Stimulated activated CD4-positive, alpha-beta T cell treated with anti-CD3 and anti-CD28 coated beads, Interleukin-1b, Interleukin-23, amount 100 ng/mL, for 4 hours (primary cell): ENCODE measurements around the gene MYBPC2.
A peak's percentile ranks its signal among the peaks of the same experiment; 100 is the strongest.
"Not testable (repeated sequence)": the region's sequence is repeated elsewhere in the genome, so short reads cannot be mapped to it uniquely, and the experiment has no call there.

Experiments used
- DNase-seq, 2 donors: peaks; one replicate each; pipeline ENCODE4 v3.0.0-alpha.2; 2020; ENCODE audit warnings: low read depth in 2 of 2

The MYBPC2 gene

GRCh38 chr19:50459638-50460037 is 26.9 kb downstream of the MYBPC2 start:
- no peak for DNase-seq

- DNase-seq: no peak
These were observed 27.6 kb downstream of the MYBPC2 start for GRCh38 chr19:50460161-50460765.

- DNase-seq: peak; percentile 41
These were observed 28.6 kb downstream of the MYBPC2 start for GRCh38 chr19:50461066-50461875.

- no peak for DNase-seq
These were observed 30.3 kb downstream of the MYBPC2 start for GRCh38 chr19:50462970-50463369.

- DNase-seq: no peak
These were observed 31.7 kb downstream of the MYBPC2 start for GRCh38 chr19:50464348-50464747.

- no peak for DNase-seq
These were observed 32.3 kb downstream of the MYBPC2 start for GRCh38 chr19:50465000-50465399.

- DNase-seq: no peak
These were observed 33.5 kb downstream of the MYBPC2 start for GRCh38 chr19:50465986-50466705.

- no peak for DNase-seq
These were observed 34.0 kb downstream of the MYBPC2 start for GRCh38 chr19:50466706-50467039.

GRCh38 chr19:50467566-50467965 is 34.9 kb downstream of the MYBPC2 start:
- no peak for DNase-seq

- no peak for DNase-seq
These were observed 36.1 kb downstream of the MYBPC2 start for GRCh38 chr19:50468818-50469217.

GRCh38 chr19:50473336-50473735 is 40.6 kb downstream of the MYBPC2 start:
- not testable (repeated sequence) for DNase-seq

GRCh38 chr19:50475101-50475568 is 42.4 kb downstream of the MYBPC2 start:
- no peak for DNase-seq

- no peak for DNase-seq
These were observed 43.1 kb downstream of the MYBPC2 start for GRCh38 chr19:50475736-50476223.

- peak; percentile 83 to 88 for DNase-seq
These were observed 43.7 kb downstream of the MYBPC2 start, which contains the start of the genes EMC10 and GARIN5A for GRCh38 chr19:50476224-50476906. EMC10 (plus strand) TSS chr19:50476507; CDS start chr19:50476545, 38 bp downstream. GARIN5A (minus strand) TSS chr19:50476848; CDS start chr19:50476388, 460 bp downstream.

GRCh38 chr19:50476907-50477238 is 44.2 kb downstream of the MYBPC2 start:
- no peak for DNase-seq

- DNase-seq: no peak
These were observed 45.2 kb downstream of the MYBPC2 start for GRCh38 chr19:50477751-50478515.

GRCh38 chr19:50478901-50479715 is 46.4 kb downstream of the MYBPC2 start:
- peak in 1 of 2 donors; percentile 21 for DNase-seq

- DNase-seq: no peak
These were observed 47.1 kb downstream of the MYBPC2 start for GRCh38 chr19:50479761-50480251.

GRCh38 chr19:50480281-50481111 is 47.8 kb downstream of the MYBPC2 start:
- no peak for DNase-seq
